ENCODE measurements around the gene HEXIM1. TPM values are rescaled to one million over a fixed set of nuclear protein-coding genes. Genes with fewer than 3 reads are reported as not detected.
A peak's percentile ranks its signal among the peaks of the same experiment; 100 is the strongest.

HEXIM1 gene
- total and polyA plus RNA-seq, 8 donors = 6.8 to 17.2 (median 12.0) TPM

GRCh38 chr17:45156242-45156641 lies 8.0 kb downstream of the HEXIM1 start:
- WGBS, 2 donors = 92 to 97% methylated on average over 3 of the region's 3 CpGs

GRCh38 chr17:45160447-45161287 lies 12.4 kb downstream of the HEXIM1 start:
- peak; percentile 76 to 90 (median 80) for DNase-seq
- Histone ChIP-seq H3K27ac (peak overlapping the region; percentile 98 to 100 (median 99)), H3K4me3 (peak overlapping the region; percentile 63 to 97 (median 78)), H3K9me3 (no peaks in the 10 kb centered on the region), H3K36me3 (no peaks in the 10 kb centered on the region), H3K4me1 (peaks cover 15 to 33% (median 25%) of the 10 kb centered on the region in 3 donors), H3K27me3 (no peaks in the 10 kb centered on the region)
- peak; percentile 46 to 75 (median 66) for ATAC-seq
- no peak for FAIRE-seq
- intact Hi-C loops (cut with DNase I) = no loop called here
- 0 to 1% methylated on average over 42 to 48 of the region's 48 CpGs for WGBS, 2 donors
- no peak for TF ChIP-seq CTCF (IDR thresholded peaks at IDR 0.05)

More at GRCh38 chr17:45156242-45156641, 8.0 kb downstream of the HEXIM1 start:
- no peak overlapping the region for H3K27ac ChIP-seq
- TF ChIP-seq CTCF (IDR thresholded peaks at IDR 0.05) = no peak
- peaks cover 26 to 36% (median 29%) of the 10 kb centered on the region in 3 donors for H3K4me1 ChIP-seq
- intact Hi-C loops (cut with DNase I) = no loop called here
- no peaks in the 10 kb centered on the region for H3K27me3 ChIP-seq
- DNase-seq = no peak
- H3K9me3 ChIP-seq = no peaks in the 10 kb centered on the region
- no peak for FAIRE-seq
- no peak for ATAC-seq
- H3K36me3 ChIP-seq = no peaks in the 10 kb centered on the region
- no peak overlapping the region for H3K4me3 ChIP-seq

- peak within 1 kb of the TSS; percentile 63 to 97 (median 78) for H3K4me3 ChIP-seq
- TF ChIP-seq CTCF (IDR thresholded peaks at IDR 0.05) = no peak
- DNase-seq (peak; percentile 97 to 99 (median 98)), ATAC-seq (peak; percentile 89 to 93 (median 92)), FAIRE-seq (peak; percentile 88)
- peak within 1 kb of the TSS; percentile 98 to 100 (median 99) for H3K27ac ChIP-seq
- H3K36me3 ChIP-seq = no peaks in the 10 kb centered on the region
- intact Hi-C loops (cut with DNase I) = no loop called here
- no peaks in the 10 kb centered on the region for H3K9me3 ChIP-seq
- no peaks in the 10 kb centered on the region for H3K27me3 ChIP-seq
- H3K4me1 ChIP-seq = peaks cover 15 to 33% (median 25%) of the 10 kb centered on the region in 3 donors
- 1% methylated on average over 52 to 53 of the region's 53 CpGs for WGBS, 2 donors
Measured at GRCh38 chr17:45161288-45162024, 13.2 kb downstream of the HEXIM1 start, which contains the start of gene HEXIM2. TSS of gene HEXIM2 (plus strand) at chr17:45161875. CDS start at chr17:45162794, 919 bp downstream.

- H3K4me1 ChIP-seq = peaks cover 15 to 33% (median 25%) of the 10 kb centered on the region in 3 donors
- 46 to 49% methylated on average over 9 of the region's 9 CpGs for WGBS, 2 donors
Measured at GRCh38 chr17:45162025-45162687, 13.9 kb downstream of the HEXIM1 start.

More at GRCh38 chr17:45162025-45162687, 13.9 kb downstream of the HEXIM1 start:
- ATAC-seq (no peak), FAIRE-seq (no peak), DNase-seq (peak in 5 of 6 donors; percentile 40 to 74 (median 61))
- H3K4me3 ChIP-seq = peak overlapping the region in 3 of 4 donors; percentile 17 to 47 (median 18)
- intact Hi-C loops (cut with DNase I) = no loop called here
- H3K27me3 ChIP-seq = no peaks in the 10 kb centered on the region
- no peaks in the 10 kb centered on the region for H3K36me3 ChIP-seq
- no peak for TF ChIP-seq CTCF (IDR thresholded peaks at IDR 0.05)
- H3K9me3 ChIP-seq = no peaks in the 10 kb centered on the region
- H3K27ac ChIP-seq = peak overlapping the region in 3 of 4 donors; percentile 40 to 70 (median 42)
